Activated T-helper 2 cell treated with anti-CD3 and anti-CD28 coated beads, Interferon-gamma antibody, Interleukin-2, Interleukin-4, amounts not matched to agents 10 μg/mL and 5 μg/mL and 100 μg/mL, durations not matched to agents 14 hours and 24 hours and 36 hours (primary cell): ENCODE data around the gene TTC28. TPM values are rescaled to one million over a fixed set of nuclear protein-coding genes. Genes with fewer than 3 reads are reported as not detected.

Source experiments
- DNase-seq: peaks from one replicate; pipeline ENCODE4 v3.0.0; 2021; ENCODE audit warnings: low spot score
- H3K27ac Mint-ChIP-seq: one replicate; pipeline ENCODE4 v1.8.0; 2021; ENCODE audit warnings: mixed read lengths
- H3K27me3 Mint-ChIP-seq: one replicate; pipeline ENCODE4 v1.8.0; 2021; ENCODE audit warnings: low read depth, mixed read lengths
- H3K36me3 Mint-ChIP-seq: one replicate; pipeline ENCODE4 v1.8.0; 2021; ENCODE audit warnings: low read depth, mixed read lengths
- H3K4me1 Mint-ChIP-seq: one replicate; pipeline ENCODE4 v1.8.0; 2021; ENCODE audit warnings: low read depth, mixed read lengths
- H3K4me3 Mint-ChIP-seq: one replicate; pipeline ENCODE4 v1.8.0; 2021; ENCODE audit warnings: low read depth, mild to moderate bottlenecking, moderate library complexity, mixed read lengths
- H3K9me3 Mint-ChIP-seq: one replicate; pipeline ENCODE4 v1.8.0; 2021; ENCODE audit warnings: mixed read lengths
- intact Hi-C: fragments of 100-400 bp; cut with micrococcal nuclease; formaldehyde crosslinking; loops from one replicate; pipeline ENCODE4 v1.15.1; 2023
- total RNA-seq: library from RNA; stranded (reverse); gene quantifications from 2 replicates; pipeline ENCODE4 v1.2.3, GENCODE V29; 2022

The TTC28 gene
- total RNA-seq, 1 donor from 2014 or later, result 0.82 TPM

DNA sequence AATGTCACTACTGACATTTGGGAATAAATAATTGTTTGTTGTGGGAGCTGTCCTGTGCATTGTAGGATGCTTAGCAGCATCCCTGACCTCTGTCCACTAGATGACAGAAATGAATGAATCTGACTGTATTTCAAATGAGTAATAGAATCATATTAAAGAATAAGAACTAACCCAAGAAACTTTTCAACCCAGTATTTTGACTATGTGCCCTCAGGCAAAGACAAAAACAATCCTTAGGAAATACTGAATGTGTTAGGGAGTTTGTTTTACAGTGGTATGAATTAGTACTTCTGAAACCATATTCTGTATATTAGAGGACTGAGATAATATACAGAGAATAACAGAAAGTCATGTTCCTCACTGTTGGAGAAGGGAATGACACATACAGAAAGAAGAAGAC, 439.7 kb downstream of the TTC28 start:
- H3K27me3 Mint-ChIP-seq, result peaks cover 33% of the 10 kb centered on the region
- H3K9me3 Mint-ChIP-seq, result no peaks in the 10 kb centered on the region
- H3K4me3 Mint-ChIP-seq, result no peak overlapping the region
- intact Hi-C loops, result no loop called here
- H3K4me1 Mint-ChIP-seq, result no peaks in the 10 kb centered on the region
- no peaks in the 10 kb centered on the region for H3K36me3 Mint-ChIP-seq
- H3K27ac Mint-ChIP-seq, result no peak overlapping the region
- no peak for DNase-seq

DNA sequence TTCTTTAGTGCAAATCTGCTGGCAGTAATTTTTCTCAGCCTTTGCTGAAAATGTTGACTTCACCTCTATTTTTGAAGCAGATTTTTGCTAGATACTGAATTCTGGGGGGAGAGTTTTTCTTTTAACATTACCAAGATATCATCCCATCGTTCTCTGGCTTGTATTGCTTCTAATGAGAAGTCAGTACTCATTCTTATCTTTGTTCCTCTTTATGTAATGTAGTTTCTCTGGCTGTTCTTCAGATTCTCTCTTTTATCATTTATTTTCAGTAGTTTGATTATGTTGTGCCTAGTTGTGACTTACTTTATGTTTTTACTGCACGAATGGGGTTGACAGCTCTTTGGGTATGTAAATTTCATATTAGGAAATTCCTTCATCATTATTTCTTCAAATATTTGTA, 441.9 kb downstream of the TTC28 start:
- H3K27ac Mint-ChIP-seq, result no peak overlapping the region
- no peaks in the 10 kb centered on the region for H3K4me1 Mint-ChIP-seq
- no peak for DNase-seq
- no peaks in the 10 kb centered on the region for H3K9me3 Mint-ChIP-seq
- H3K36me3 Mint-ChIP-seq, result no peaks in the 10 kb centered on the region
- intact Hi-C loops, result no loop called here
- H3K4me3 Mint-ChIP-seq, result no peak overlapping the region
- peaks cover 24% of the 10 kb centered on the region for H3K27me3 Mint-ChIP-seq

DNA sequence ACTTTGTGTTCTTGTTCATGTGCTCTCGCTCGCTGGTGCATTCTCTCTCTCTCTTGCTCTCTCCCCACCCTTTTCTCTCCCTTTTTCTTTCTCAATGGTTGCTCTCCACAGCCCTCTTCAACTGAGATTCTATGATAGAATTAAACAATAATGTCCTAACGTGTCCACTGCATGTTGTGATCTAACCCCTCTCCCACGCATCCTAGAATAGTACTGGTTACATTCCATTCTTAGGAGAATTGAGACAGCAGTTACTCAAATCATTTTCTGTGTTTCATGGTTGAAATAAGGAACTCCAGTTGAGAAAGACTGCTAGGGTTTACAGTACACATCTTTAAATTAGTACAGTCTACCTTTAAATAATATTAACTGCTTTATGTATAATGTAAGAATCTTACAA, 442.5 kb downstream of the TTC28 start:
- intact Hi-C loops, result no loop called here
- Mint-ChIP-seq H3K9me3 (no peaks in the 10 kb centered on the region), H3K4me1 (no peaks in the 10 kb centered on the region), H3K36me3 (no peaks in the 10 kb centered on the region), H3K27me3 (peaks cover 25% of the 10 kb centered on the region), H3K27ac (no peak overlapping the region), H3K4me3 (no peak overlapping the region)
- DNase-seq, result no peak

DNA sequence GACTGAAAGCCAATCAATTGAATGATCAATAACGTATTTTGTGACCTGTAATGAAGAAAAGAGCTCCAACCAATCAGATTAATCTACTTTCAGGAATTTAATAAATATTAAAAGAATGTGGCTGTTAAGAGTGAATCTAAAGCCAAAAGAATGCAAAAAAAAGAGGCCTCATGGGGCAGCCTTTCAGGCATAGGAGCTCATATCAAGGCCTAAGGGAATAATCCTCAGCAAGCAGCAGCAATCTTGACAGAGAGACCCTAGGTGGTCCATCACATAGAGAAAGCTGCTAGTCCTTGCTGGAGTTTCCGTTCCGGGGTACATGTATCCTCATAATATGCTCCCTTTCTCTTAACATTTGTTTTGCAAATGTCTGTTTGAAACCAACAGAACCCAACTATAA, 447.4 kb downstream of the TTC28 start:
- H3K9me3 Mint-ChIP-seq, result no peaks in the 10 kb centered on the region
- DNase-seq, result no peak
- no peaks in the 10 kb centered on the region for H3K4me1 Mint-ChIP-seq
- H3K4me3 Mint-ChIP-seq, result no peak overlapping the region
- H3K36me3 Mint-ChIP-seq, result no peaks in the 10 kb centered on the region
- intact Hi-C loops, result no loop called here
- H3K27me3 Mint-ChIP-seq, result peaks cover 15% of the 10 kb centered on the region
- H3K27ac Mint-ChIP-seq, result no peak overlapping the region

DNA sequence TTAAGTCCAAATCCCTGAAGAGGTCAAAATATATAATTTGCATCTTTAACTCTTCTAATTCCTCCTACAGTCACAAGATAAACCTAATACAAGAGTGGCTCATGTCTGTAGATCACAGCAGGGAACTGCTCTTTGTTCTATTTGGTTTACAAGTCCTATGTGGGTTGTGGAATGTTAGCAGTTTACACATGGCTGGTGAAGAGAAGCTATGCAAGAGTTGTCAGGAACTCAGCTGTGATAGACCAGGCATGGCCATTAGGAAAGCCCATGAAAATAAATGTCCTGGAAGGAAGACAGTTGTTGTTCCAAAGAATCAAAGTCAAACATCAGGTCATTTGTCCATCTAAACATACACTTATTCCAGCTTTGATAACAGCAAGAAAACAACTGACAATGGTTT, 448.2 kb downstream of the TTC28 start:
- DNase-seq, result no peak
- intact Hi-C loops, result no loop called here
- Mint-ChIP-seq H3K9me3 (no peaks in the 10 kb centered on the region), H3K4me1 (no peaks in the 10 kb centered on the region), H3K4me3 (no peak overlapping the region), H3K36me3 (no peaks in the 10 kb centered on the region), H3K27me3 (peaks cover 12% of the 10 kb centered on the region), H3K27ac (no peak overlapping the region)

- intact Hi-C loops, result no loop called here
- DNase-seq, result no peak
- no peaks in the 10 kb centered on the region for H3K36me3 Mint-ChIP-seq
- no peaks in the 10 kb centered on the region for H3K4me1 Mint-ChIP-seq
- H3K27ac Mint-ChIP-seq, result no peak overlapping the region
- peaks cover 12% of the 10 kb centered on the region for H3K27me3 Mint-ChIP-seq
- no peak overlapping the region for H3K4me3 Mint-ChIP-seq
- no peaks in the 10 kb centered on the region for H3K9me3 Mint-ChIP-seq
Observed at GRCh38 chr22:28230671-28231070, 449.0 kb downstream of the TTC28 start.

DNA sequence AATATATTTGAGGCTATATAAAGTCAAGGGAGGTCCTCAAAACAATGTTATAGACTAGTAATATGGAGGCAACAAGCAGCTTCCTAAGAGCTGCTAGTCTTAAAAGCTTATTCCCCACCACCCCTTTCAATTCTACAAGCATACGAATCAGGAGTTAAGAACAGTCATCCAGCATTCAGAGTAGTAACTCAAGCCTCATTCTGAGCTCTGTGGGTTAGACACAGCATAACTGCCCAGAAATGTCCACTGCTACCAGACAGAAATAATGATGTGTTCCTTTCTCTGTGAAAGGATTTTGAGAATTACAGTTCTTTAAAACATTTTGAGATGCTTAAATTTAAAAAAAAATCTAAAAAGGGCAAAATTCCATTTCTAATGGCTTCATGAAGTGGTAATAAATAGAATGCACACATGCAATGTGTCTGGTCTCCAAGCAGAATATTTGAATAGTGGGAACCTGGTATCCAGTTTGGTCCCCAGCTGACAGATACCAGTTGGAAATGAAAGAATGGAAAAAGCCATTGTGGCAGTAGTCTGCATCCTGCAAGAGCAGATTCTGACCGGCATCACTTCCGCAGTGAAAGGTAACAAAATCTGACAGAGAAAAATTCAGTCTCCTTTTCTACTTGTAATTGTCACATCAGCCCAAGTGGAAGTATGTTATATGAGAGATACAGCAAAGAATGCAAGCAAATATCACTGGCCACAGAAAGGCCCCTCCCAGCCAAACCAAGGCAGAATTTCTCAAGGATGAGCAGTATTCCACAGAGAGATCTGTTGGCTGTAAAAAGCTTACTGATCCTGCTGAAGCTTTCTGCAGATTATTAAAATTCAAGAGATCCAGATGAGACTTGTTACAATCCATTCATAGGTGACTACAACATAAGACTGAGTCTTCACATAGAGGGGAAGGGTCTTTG, 449.8 kb downstream of the TTC28 start:
- no peaks in the 10 kb centered on the region for H3K36me3 Mint-ChIP-seq
- no peak overlapping the region for H3K27ac Mint-ChIP-seq
- H3K9me3 Mint-ChIP-seq, result no peaks in the 10 kb centered on the region
- no peak for DNase-seq
- peaks cover 11% of the 10 kb centered on the region for H3K27me3 Mint-ChIP-seq
- no peaks in the 10 kb centered on the region for H3K4me1 Mint-ChIP-seq
- H3K4me3 Mint-ChIP-seq, result no peak overlapping the region
- intact Hi-C loops, result no loop called here

DNA sequence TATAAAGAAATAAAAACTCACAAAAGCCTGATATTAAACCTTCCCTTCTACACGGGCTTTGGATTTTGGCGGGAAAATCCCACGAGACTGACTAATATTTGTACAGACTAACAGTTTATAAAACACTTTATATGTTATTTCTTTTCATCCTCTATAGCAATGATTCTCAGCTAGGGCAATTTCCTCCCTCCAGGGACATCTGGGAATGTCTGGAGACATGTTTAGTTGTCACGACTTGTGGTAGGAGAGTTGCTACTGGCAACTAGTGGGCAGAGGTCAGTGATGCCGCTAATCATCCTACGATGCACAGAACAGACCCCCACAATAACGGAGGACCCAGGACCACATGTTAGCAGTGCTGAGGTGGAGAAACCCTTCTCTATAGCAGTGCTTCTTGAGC, 455.8 kb downstream of the TTC28 start:
- H3K27ac Mint-ChIP-seq, result no peak overlapping the region
- no peak for DNase-seq
- no peak overlapping the region for H3K4me3 Mint-ChIP-seq
- H3K36me3 Mint-ChIP-seq, result no peaks in the 10 kb centered on the region
- intact Hi-C loops, result no loop called here
- H3K4me1 Mint-ChIP-seq, result no peaks in the 10 kb centered on the region
- H3K9me3 Mint-ChIP-seq, result no peaks in the 10 kb centered on the region
- peaks cover 2% of the 10 kb centered on the region for H3K27me3 Mint-ChIP-seq

GRCh38 chr22:28222976-28223745, 456.5 kb downstream of the TTC28 start:
- Mint-ChIP-seq H3K36me3 (no peaks in the 10 kb centered on the region), H3K4me1 (no peaks in the 10 kb centered on the region), H3K9me3 (no peaks in the 10 kb centered on the region), H3K4me3 (no peak overlapping the region), H3K27me3 (peaks cover 2% of the 10 kb centered on the region), H3K27ac (no peak overlapping the region)
- intact Hi-C loops, result no loop called here
- no peak for DNase-seq

GRCh38 chr22:28222571-28222970, 457.1 kb downstream of the TTC28 start:
- intact Hi-C loops, result no loop called here
- Mint-ChIP-seq H3K36me3 (no peaks in the 10 kb centered on the region), H3K27me3 (no peaks in the 10 kb centered on the region), H3K9me3 (no peaks in the 10 kb centered on the region), H3K4me1 (no peaks in the 10 kb centered on the region), H3K27ac (no peak overlapping the region), H3K4me3 (no peak overlapping the region)
- DNase-seq, result no peak

- Mint-ChIP-seq H3K27ac (no peak overlapping the region), H3K9me3 (no peaks in the 10 kb centered on the region), H3K27me3 (no peaks in the 10 kb centered on the region), H3K4me1 (no peaks in the 10 kb centered on the region), H3K36me3 (no peaks in the 10 kb centered on the region), H3K4me3 (no peak overlapping the region)
- intact Hi-C loops, result no loop called here
- DNase-seq, result no peak
Observed at GRCh38 chr22:28222052-28222451, 457.6 kb downstream of the TTC28 start.

DNA sequence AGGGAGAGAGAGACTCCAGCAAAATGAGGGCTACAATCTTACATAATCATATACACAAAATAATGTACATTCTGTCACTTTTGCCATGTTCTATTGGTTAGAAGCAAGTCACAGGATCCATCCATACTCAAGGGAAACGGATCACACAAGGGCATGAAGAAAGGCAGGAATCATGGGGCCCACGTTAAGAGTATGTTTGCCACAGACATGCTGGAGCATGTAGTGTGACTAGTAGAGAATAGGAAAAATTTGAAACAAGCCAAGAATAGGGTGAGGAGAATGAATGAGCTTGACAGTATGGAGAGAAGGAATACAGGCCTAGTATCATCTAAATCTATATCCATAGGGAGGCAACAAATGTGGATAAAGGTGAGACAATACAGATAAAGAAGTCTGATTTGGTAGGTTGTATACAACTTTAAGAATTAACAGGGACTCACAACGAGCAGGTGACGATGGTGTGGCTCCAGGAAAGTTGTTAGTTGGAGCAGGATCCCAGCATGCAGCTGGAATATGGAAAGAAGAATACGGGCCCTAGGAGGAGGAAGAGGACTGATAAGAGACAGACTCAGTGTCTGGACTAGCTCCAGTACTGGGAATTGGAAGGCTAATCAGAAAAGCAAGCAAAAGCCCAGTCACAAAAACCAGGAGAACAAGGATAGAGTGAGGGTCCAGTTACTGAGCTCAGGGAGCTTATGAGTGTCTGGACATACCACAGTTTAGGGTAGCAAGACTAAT, 458.8 kb downstream of the TTC28 start:
- no peak for DNase-seq
- intact Hi-C loops, result no loop called here
- Mint-ChIP-seq H3K4me1 (no peaks in the 10 kb centered on the region), H3K27me3 (no peaks in the 10 kb centered on the region), H3K4me3 (no peak overlapping the region), H3K36me3 (no peaks in the 10 kb centered on the region), H3K27ac (no peak overlapping the region), H3K9me3 (no peaks in the 10 kb centered on the region)

DNA sequence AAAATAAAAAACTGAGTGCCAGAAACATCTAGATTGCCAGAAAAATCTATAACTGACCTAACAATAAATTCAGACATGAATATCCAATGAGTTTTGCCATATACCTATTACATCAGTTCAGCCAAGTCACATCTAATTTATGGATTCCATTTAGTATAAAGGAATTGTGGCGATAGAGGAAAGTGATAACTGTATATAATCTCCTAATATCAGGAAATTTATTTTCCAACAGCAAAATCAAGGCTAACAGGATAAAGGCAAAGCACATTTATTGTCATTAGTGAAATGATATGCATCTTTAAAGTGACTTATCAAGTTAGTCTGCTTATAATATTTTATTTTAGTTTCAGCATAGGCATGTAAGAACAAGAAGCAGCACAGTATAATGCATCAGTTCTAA, 462.4 kb downstream of the TTC28 start:
- no peak overlapping the region for H3K4me3 Mint-ChIP-seq
- no peaks in the 10 kb centered on the region for H3K27me3 Mint-ChIP-seq
- peaks cover 2% of the 10 kb centered on the region for H3K4me1 Mint-ChIP-seq
- H3K36me3 Mint-ChIP-seq, result no peaks in the 10 kb centered on the region
- H3K27ac Mint-ChIP-seq, result no peak overlapping the region
- H3K9me3 Mint-ChIP-seq, result no peaks in the 10 kb centered on the region
- intact Hi-C loops, result no loop called here
- no peak for DNase-seq
